CD4-positive, alpha-beta T cell (primary cell): ENCODE data around the gene NPBWR2. TPM values are rescaled to one million over a fixed set of nuclear protein-coding genes. Genes with fewer than 3 reads are reported as not detected.

ENCODE experiments used
- ATAC-seq: fragments of 200-7000 bp; cut with Tn5 transposase; one replicate; pipeline ENCODE4 v1.10.0; 2022; ENCODE audit warnings: mild to moderate bottlenecking; ENCODE audit not compliant: poor library complexity
- CTCF ChIA-PET: fragments of 350-600 bp; sonication (Branson Sonifier 250); formaldehyde crosslinking; loops from one replicate; lab custom pipeline; 2021; ENCODE audit warnings: antibody characterized with exemption, inconsistent platforms; lab: Charles Lee
- POLR2A ChIA-PET: fragments of 350-600 bp; sonication (Branson Sonifier 250); formaldehyde crosslinking; loops from one replicate; lab custom pipeline; 2021; ENCODE audit warnings: antibody characterized with exemption, inconsistent platforms; lab: Charles Lee
- DNase-seq, 14 experiments: peaks; one replicate each; pipeline ENCODE4 v3.0.0-alpha.2; 2013 to 2020; ENCODE audit warnings: mixed read lengths in 2 of 14
- H3K27ac ChIP-seq, 2 donors: one replicate each; pipeline versions ENCODE4 v1.5.1 to v1.7.0; 2013; ENCODE audit warnings: low read length in 2 of 2, low read depth in 1 of 2, mild to moderate bottlenecking in 1 of 2
- H3K27me3 ChIP-seq, 2 experiments: 1 replicate in 1 of 2; 2 replicates in 1 of 2; pipeline versions ENCODE4 v1.6.1 to v1.7.0; 2013; ENCODE audit warnings: low read length in 2 of 2, control low read depth in 1 of 2, mild to moderate bottlenecking in 1 of 2, moderate library complexity in 1 of 2; ENCODE audit not compliant: insufficient read depth in 2 of 2, control insufficient read depth in 1 of 2
- H3K36me3 ChIP-seq: one replicate; pipeline ENCODE4 v1.6.1; 2013; ENCODE audit warnings: low read length, control low read depth; ENCODE audit not compliant: insufficient read depth
- H3K4me1 ChIP-seq: one replicate; pipeline ENCODE4 v1.6.1; 2013; ENCODE audit warnings: low read length, control low read depth; ENCODE audit not compliant: insufficient read depth
- H3K4me3 ChIP-seq: one replicate; pipeline ENCODE4 v1.5.1; 2013; ENCODE audit warnings: mild to moderate bottlenecking, low read length, moderate library complexity
- H3K9me3 ChIP-seq, 2 experiments: 1 replicate in 1 of 2; 2 replicates in 1 of 2; pipeline versions ENCODE4 v1.6.1 to v1.7.0; 2013; ENCODE audit warnings: low read length in 2 of 2, mild to moderate bottlenecking in 2 of 2, control low read depth in 1 of 2, moderate library complexity in 1 of 2; ENCODE audit not compliant: control insufficient read depth in 1 of 2, insufficient read depth in 1 of 2
- H3K27ac Mint-ChIP-seq: one replicate; pipeline ENCODE4 v1.8.0; 2020; ENCODE audit warnings: mixed read lengths
- H3K27me3 Mint-ChIP-seq: one replicate; pipeline ENCODE4 v1.8.0; 2021; ENCODE audit warnings: mixed read lengths
- H3K36me3 Mint-ChIP-seq: one replicate; pipeline ENCODE4 v1.8.0; 2021; ENCODE audit warnings: low read depth, mixed read lengths
- H3K4me1 Mint-ChIP-seq: one replicate; pipeline ENCODE4 v1.8.0; 2021; ENCODE audit warnings: low read depth, mixed read lengths
- H3K4me3 Mint-ChIP-seq: one replicate; pipeline ENCODE4 v1.8.0; 2020; ENCODE audit warnings: mild to moderate bottlenecking, mixed read lengths
- H3K9me3 Mint-ChIP-seq: one replicate; pipeline ENCODE4 v1.8.0; 2020; ENCODE audit warnings: mixed read lengths
- CTCF ChIP-seq: fragments of 200-600 bp; IDR thresholded peaks from one replicate; pipeline ENCODE4 v1.8.0; 2022; ENCODE audit warnings: antibody characterized with exemption, mild to moderate bottlenecking
- intact Hi-C, 2 experiments: fragments of 100-400 bp; cut with DNase I in 1 of 2; cut with micrococcal nuclease in 1 of 2; formaldehyde crosslinking; loops; one replicate each; pipeline versions ENCODE4 v1.15.1 to v1.9.0; 2023 to 2025; cut with DNase I, micrococcal nuclease
- microRNA-seq: library from miRNA; unstranded; fragments of <30 nt; microRNA quantifications from one replicate; pipeline ENCODE4 v1.2.0, GENCODE V29; 2021; ENCODE audit warnings: borderline microRNAs expressed, borderline replicate concordance
- total RNA-seq, 174 experiments: library from RNA in 2 of 174; stranded (reverse) in 2 of 174; gene quantifications; one replicate each; pipeline ENCODE4 v1.2.3 and lab custom pipeline; 2021 to 2026

The NPBWR2 gene
- total RNA-seq, 2 experiments from 2014 or later = 0.38 to 0.47 TPM

GRCh38 chr20:64055396-64055892 lies 51.9 kb downstream of the NPBWR2 start:
- Histone ChIP-seq H3K4me3 (no peak overlapping the region), H3K9me3 (peaks cover 0 to 21% of the 10 kb centered on the region in 2 experiments), H3K27ac (no peak overlapping the region), H3K27me3 (peaks cover 30 to 31% of the 10 kb centered on the region in 2 experiments), H3K4me1 (peaks cover 18% of the 10 kb centered on the region), H3K36me3 (no peaks in the 10 kb centered on the region)
- ATAC-seq = no peak
- intact Hi-C loops = no loop called here
- Mint-ChIP-seq H3K36me3 (no peaks in the 10 kb centered on the region), H3K4me3 (no peak overlapping the region), H3K27ac (no peak overlapping the region), H3K9me3 (no peaks in the 10 kb centered on the region), H3K27me3 (peaks cover 32% of the 10 kb centered on the region), H3K4me1 (peaks cover 4% of the 10 kb centered on the region)
- POLR2A ChIA-PET = no interaction called here
- DNase-seq = no peak
- CTCF ChIA-PET = interaction anchor here (1.5 kb wide), 1 partner anchor 17 kb away, joined by 7 read pairs; no protein-coding TSS in a partner anchor
- no peak for TF ChIP-seq CTCF

- intact Hi-C loops = no loop called here
- peaks cover 28% of the 10 kb centered on the region for H3K4me1 ChIP-seq
- ChIA-PET POLR2A (interaction anchor here (0.8 to 1.3 kb wide), 2 partner anchors 25 to 30 kb away, joined by 3 read pairs; partner anchors contain the start of genes LKAAEAR1 and RGS19), CTCF (interaction anchor here (1.5 to 1.6 kb wide), 2 partner anchors 15 kb away, joined by 7 to 8 read pairs; no protein-coding TSS in a partner anchor)
- no peaks in the 10 kb centered on the region for H3K36me3 Mint-ChIP-seq
- peaks cover 0 to 30% of the 10 kb centered on the region in 2 experiments for H3K9me3 ChIP-seq
- H3K27me3 ChIP-seq = peaks cover 39% of the 10 kb centered on the region in 2 experiments
- no peak for TF ChIP-seq CTCF
- H3K4me1 Mint-ChIP-seq = peaks cover under 1% of the 10 kb centered on the region
- no peaks in the 10 kb centered on the region for H3K36me3 ChIP-seq
- no peak overlapping the region for H3K27ac Mint-ChIP-seq
- no peak overlapping the region for H3K4me3 ChIP-seq
- H3K27ac ChIP-seq = no peak overlapping the region
- peaks cover 36% of the 10 kb centered on the region for H3K27me3 Mint-ChIP-seq
- H3K4me3 Mint-ChIP-seq = no peak overlapping the region
- no peak for ATAC-seq
- no peak for DNase-seq
- no peaks in the 10 kb centered on the region for H3K9me3 Mint-ChIP-seq
Observed at GRCh38 chr20:64053841-64054661, 53.3 kb downstream of the NPBWR2 start.

Small RNAs within 50 kb of the gene (microRNA-seq; reads per million reads assigned to microRNA genes)
- gene MIR6813 = 1.4 reads per million

Other genes starting within 250 kb of the NPBWR2 start
- not detected for gene ABHD16B, start 246.1 kb downstream of the NPBWR2 start, total RNA-seq
- gene TPD52L2, start 242.3 kb downstream of the NPBWR2 start, total RNA-seq = 10 to 100 TPM; 15.1 to 15.3 TPM
- gene DNAJC5, start 212.4 kb downstream of the NPBWR2 start, total RNA-seq = 10 to 100 TPM; 21.4 to 22.5 TPM
- gene UCKL1, start 151.1 kb downstream of the NPBWR2 start, total RNA-seq = 10 to 100 TPM; 41.3 to 46.1 TPM
- 10 to 100 TPM; 22.0 to 23.3 TPM for gene ZNF512B, start 137.6 kb downstream of the NPBWR2 start, total RNA-seq
- 10 to 100 TPM; 12.0 to 12.1 TPM for gene SAMD10, start 127.9 kb downstream of the NPBWR2 start, total RNA-seq
- gene PRPF6, start 126.4 kb downstream of the NPBWR2 start, total RNA-seq = 10 to 100 TPM; 50.6 to 51.3 TPM
- gene C20orf204, start 71.4 kb downstream of the NPBWR2 start, total RNA-seq = 1 to 10 TPM; 6.1 to 6.4 TPM
- not detected for gene SOX18, start 57.9 kb downstream of the NPBWR2 start, total RNA-seq
- gene TCEA2, start 44.4 kb downstream of the NPBWR2 start, total RNA-seq = 10 to 100 TPM; 28.4 to 29.9 TPM
- 10 to 100 TPM in 1 of 2 experiments, 1 to 10 TPM in 1; 9.7 to 14.8 TPM for gene RGS19, start 28.0 kb downstream of the NPBWR2 start, total RNA-seq
- 1 to 10 TPM; 1.0 to 1.2 TPM for gene OPRL1, start 27.5 kb downstream of the NPBWR2 start, total RNA-seq
- gene LKAAEAR1, start 23.2 kb downstream of the NPBWR2 start, total RNA-seq = under 1 TPM; 0.30 to 0.39 TPM
- gene MYT1, start 56.9 kb upstream of the NPBWR2 start, total RNA-seq = 1 to 10 TPM in 1 of 2 experiments, not detected in 1; 1.0 TPM
- 10 to 100 TPM; 68.5 to 76.5 TPM for gene PCMTD2, start 148.2 kb upstream of the NPBWR2 start, total RNA-seq